PC-9 (cell line): Measurements from ENCODE around the gene JSRP1. TPM values are rescaled to one million over a fixed set of nuclear protein-coding genes. Genes with fewer than 3 reads are reported as not detected.

ENCODE experiments used
- BruUV-seq: library from RNA; stranded (reverse); fragments of 400-500 nt; replicated peaks from 2 replicates; lab custom pipeline; 2021; lab: Mats Ljungman, UMichigan
- CTCF ChIA-PET: fragments of 300-600 bp; sonication (Branson Sonifier 250); formaldehyde crosslinking; loops from one replicate; lab custom pipeline; 2022; ENCODE audit warnings: antibody characterized with exemption; lab: Charles Lee
- POLR2A ChIA-PET: fragments of 300-600 bp; sonication (Branson Sonifier 250); formaldehyde crosslinking; loops from one replicate; lab custom pipeline; 2022; ENCODE audit warnings: antibody characterized with exemption; ENCODE audit not compliant: unreplicated experiment; lab: Charles Lee
- DNase-seq, 2 experiments: peaks; one replicate each; pipeline versions ENCODE4 v3.0.0 to v3.0.0-alpha.2; 2015 to 2022; ENCODE audit warnings: mixed read lengths in 1 of 2
- H2AFZ ChIP-seq: fragments of 200-600 bp; sonication (generic); 2 replicates; pipeline ENCODE4 v1.8.1; 2017; ENCODE audit warnings: antibody characterized with exemption
- H3F3A ChIP-seq: fragments of 200-600 bp; sonication (generic); 2 replicates; pipeline ENCODE4 v1.8.1; 2017; ENCODE audit warnings: antibody characterized with exemption, mild to moderate bottlenecking, low read depth; ENCODE audit not compliant: insufficient read depth
- H3K27ac ChIP-seq: fragments of 200-600 bp; sonication (generic); 2 replicates; pipeline ENCODE4 v1.6.1; 2016; ENCODE audit warnings: mixed run types
- H3K27me3 ChIP-seq: fragments of 200-600 bp; sonication (generic); 2 replicates; pipeline ENCODE4 v1.6.1; 2016; ENCODE audit warnings: low read depth, mixed run types; ENCODE audit not compliant: insufficient read depth
- H3K36me3 ChIP-seq: fragments of 200-600 bp; sonication (generic); 2 replicates; pipeline ENCODE4 v1.6.1; 2016; ENCODE audit warnings: low read depth, mixed run types
- H3K4me1 ChIP-seq: fragments of 200-600 bp; sonication (generic); replicated peaks from 2 replicates; pipeline ENCODE4 v1.6.1; 2016; ENCODE audit warnings: mixed run types; ENCODE audit not compliant: insufficient read depth
- H3K4me2 ChIP-seq: fragments of 200-600 bp; sonication (generic); 2 replicates; pipeline ENCODE4 v1.6.1; 2017; ENCODE audit warnings: mixed run types
- H3K4me3 ChIP-seq: fragments of 200-600 bp; sonication (generic); 2 replicates; pipeline ENCODE4 v1.6.1; 2016; ENCODE audit warnings: mixed run types
- H3K79me2 ChIP-seq: fragments of 200-600 bp; sonication (generic); 2 replicates; pipeline ENCODE4 v1.6.1; 2017; ENCODE audit warnings: low read depth, mixed run types
- H3K9me2 ChIP-seq: fragments of 200-600 bp; sonication (generic); 2 replicates; pipeline ENCODE4 v1.8.1; 2017; ENCODE audit warnings: mild to moderate bottlenecking; ENCODE audit not compliant: insufficient read depth
- H3K9me3 ChIP-seq: fragments of 200-600 bp; sonication (generic); 2 replicates; pipeline ENCODE4 v1.8.1; 2016; ENCODE audit warnings: low read depth; ENCODE audit not compliant: insufficient read depth
- H4K20me1 ChIP-seq: fragments of 200-600 bp; sonication (generic); 2 replicates; pipeline ENCODE4 v1.8.1; 2017; ENCODE audit not compliant: insufficient read depth
- EZH2 ChIP-seq: fragments of 200-600 bp; sonication (generic); IDR thresholded peaks from 2 replicates; pipeline ENCODE4 v1.8.0; 2017; ENCODE audit warnings: antibody characterized with exemption, low read depth
- intact Hi-C: fragments of 100-400 bp; cut with micrococcal nuclease; formaldehyde crosslinking; loops from one replicate; pipeline ENCODE4 v1.10.0; 2022; ENCODE audit not compliant: unreplicated experiment
- total RNA-seq: library from RNA; stranded (reverse); gene quantifications from 2 replicates; pipeline ENCODE4 v1.2.3, GENCODE V29; 2021
- TF ChIP-seq, protein P1 (sequence below): fragments of 200-600 bp; sonication (generic); conservative IDR thresholded peaks from 2 replicates; pipeline ENCODE4 v1.6.1; 2017; ENCODE audit warnings: mixed run types, antibody characterized with exemption, mild to moderate bottlenecking, moderate library complexity

JSRP1 gene
- total RNA-seq, 1 experiment from 2014 or later = 1.1 TPM

DNA sequence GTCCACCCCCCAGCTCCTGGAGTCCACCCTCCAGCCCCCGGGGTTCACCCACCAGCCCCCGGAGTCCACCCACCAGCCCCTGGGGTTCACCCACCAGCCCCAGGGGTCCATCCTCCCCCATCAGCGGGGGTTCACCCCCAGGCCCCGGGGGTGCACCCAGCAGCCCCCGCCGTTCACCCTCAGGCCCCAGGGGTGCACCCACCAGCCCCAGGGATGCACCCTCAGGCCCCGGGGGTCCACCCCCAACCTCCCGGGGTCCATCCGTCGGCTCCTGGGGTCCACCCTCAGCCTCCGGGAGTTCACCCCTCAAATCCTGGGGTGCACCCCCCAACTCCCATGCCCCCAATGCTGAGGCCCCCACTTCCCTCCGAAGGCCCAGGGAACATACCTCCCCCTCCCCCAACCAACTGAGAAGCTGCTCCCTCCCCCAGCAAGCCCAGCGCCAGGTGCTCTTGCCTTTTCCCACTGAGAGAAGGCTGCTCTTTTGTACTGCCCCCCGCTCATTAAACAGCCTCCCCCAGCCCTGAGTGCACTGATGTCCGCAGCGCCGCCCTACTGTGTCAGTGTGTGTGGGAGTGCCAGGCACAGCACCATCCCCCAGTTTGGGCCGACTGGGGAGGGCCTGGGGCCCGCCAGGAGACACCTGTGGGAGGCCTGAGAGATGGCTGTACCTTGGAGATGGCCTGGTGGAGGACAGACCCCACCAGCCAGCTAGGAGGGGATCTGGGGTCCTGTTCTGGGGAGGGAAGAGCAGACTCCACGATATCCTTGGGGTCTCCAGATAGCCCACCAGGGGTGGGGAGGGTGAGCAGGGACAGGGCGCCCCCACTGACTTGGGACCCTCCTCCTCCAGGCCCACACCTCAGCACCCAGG lies 7.8 kb downstream of the JSRP1 start:
- BruUV-seq = TSS peak; percentile 75
- CTCF ChIA-PET = interaction anchor here (0.6 to 0.8 kb wide), 2 partner anchors 67 to 453 kb away, joined by 3 to 16 read pairs; no protein-coding TSS in a partner anchor
- intact Hi-C loops = no loop called here
- Histone ChIP-seq H3K27ac (no peak overlapping the region), H2AFZ (no peak overlapping the region), H3K4me1 (no peaks in the 10 kb centered on the region), H3K4me2 (no peak overlapping the region), H3K36me3 (no peaks in the 10 kb centered on the region), H3K79me2 (no peaks in the 10 kb centered on the region), H3K9me3 (no peaks in the 10 kb centered on the region), H3K27me3 (no peaks in the 10 kb centered on the region), H3F3A (no peaks in the 10 kb centered on the region), H4K20me1 (peaks cover 6% of the 10 kb centered on the region; the same call in 1 of the 2 replicates), H3K9me2 (no peaks in the 10 kb centered on the region), H3K4me3 (no peak overlapping the region)
- POLR2A ChIA-PET = interaction anchor here (0.6 kb wide), 1 partner anchor 227 kb away, joined by 5 read pairs; the partner anchor contains the start of gene GADD45B
- no peak for DNase-seq
- no peak for TF ChIP-seq EZH2
- TF ChIP-seq, protein P1, sequence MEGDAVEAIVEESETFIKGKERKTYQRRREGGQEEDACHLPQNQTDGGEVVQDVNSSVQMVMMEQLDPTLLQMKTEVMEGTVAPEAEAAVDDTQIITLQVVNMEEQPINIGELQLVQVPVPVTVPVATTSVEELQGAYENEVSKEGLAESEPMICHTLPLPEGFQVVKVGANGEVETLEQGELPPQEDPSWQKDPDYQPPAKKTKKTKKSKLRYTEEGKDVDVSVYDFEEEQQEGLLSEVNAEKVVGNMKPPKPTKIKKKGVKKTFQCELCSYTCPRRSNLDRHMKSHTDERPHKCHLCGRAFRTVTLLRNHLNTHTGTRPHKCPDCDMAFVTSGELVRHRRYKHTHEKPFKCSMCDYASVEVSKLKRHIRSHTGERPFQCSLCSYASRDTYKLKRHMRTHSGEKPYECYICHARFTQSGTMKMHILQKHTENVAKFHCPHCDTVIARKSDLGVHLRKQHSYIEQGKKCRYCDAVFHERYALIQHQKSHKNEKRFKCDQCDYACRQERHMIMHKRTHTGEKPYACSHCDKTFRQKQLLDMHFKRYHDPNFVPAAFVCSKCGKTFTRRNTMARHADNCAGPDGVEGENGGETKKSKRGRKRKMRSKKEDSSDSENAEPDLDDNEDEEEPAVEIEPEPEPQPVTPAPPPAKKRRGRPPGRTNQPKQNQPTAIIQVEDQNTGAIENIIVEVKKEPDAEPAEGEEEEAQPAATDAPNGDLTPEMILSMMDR = no peak

GRCh38 chr19:2247433-2248101 lies 8.7 kb downstream of the JSRP1 start:
- no peaks in the 10 kb centered on the region for H3F3A ChIP-seq
- intact Hi-C loops = no loop called here
- H4K20me1 ChIP-seq = peaks cover 13% of the 10 kb centered on the region
- no peaks in the 10 kb centered on the region for H3K9me3 ChIP-seq
- H2AFZ ChIP-seq = no peak overlapping the region
- DNase-seq = no peak
- BruUV-seq = no TSS peak
- POLR2A ChIA-PET = interaction anchor here (0.6 kb wide), 1 partner anchor 228 kb away, joined by 5 read pairs; the partner anchor contains the start of gene GADD45B
- H3K4me1 ChIP-seq = no peaks in the 10 kb centered on the region
- no peak overlapping the region for H3K27ac ChIP-seq
- H3K4me2 ChIP-seq = no peak overlapping the region
- H3K9me2 ChIP-seq = no peaks in the 10 kb centered on the region
- TF ChIP-seq, protein P1 = no peak
- CTCF ChIA-PET = no interaction called here
- no peaks in the 10 kb centered on the region for H3K36me3 ChIP-seq
- H3K4me3 ChIP-seq = no peak overlapping the region
- no peaks in the 10 kb centered on the region for H3K27me3 ChIP-seq
- peaks cover 7% of the 10 kb centered on the region for H3K79me2 ChIP-seq

- H3K27me3 ChIP-seq = no peaks in the 10 kb centered on the region
- no peak overlapping the region for H3K4me2 ChIP-seq
- no peaks in the 10 kb centered on the region for H3K4me1 ChIP-seq
- no peak overlapping the region for H3K27ac ChIP-seq
- BruUV-seq = no TSS peak
- TF ChIP-seq EZH2 = no peak
- TF ChIP-seq, protein P1 = no peak
- H4K20me1 ChIP-seq = peaks cover 20% of the 10 kb centered on the region
- H3K79me2 ChIP-seq = peaks cover 14% of the 10 kb centered on the region
- ChIA-PET CTCF (no interaction called here), POLR2A (no interaction called here)
- no peak overlapping the region for H3K4me3 ChIP-seq
- no peak overlapping the region for H2AFZ ChIP-seq
- H3K36me3 ChIP-seq = no peaks in the 10 kb centered on the region
- intact Hi-C loops = no loop called here
- H3K9me3 ChIP-seq = no peaks in the 10 kb centered on the region
- H3K9me2 ChIP-seq = no peaks in the 10 kb centered on the region
- no peak for DNase-seq
- H3F3A ChIP-seq = no peaks in the 10 kb centered on the region
Observed at GRCh38 chr19:2246801-2247361, 9.3 kb downstream of the JSRP1 start.
